Bronchial epithelial cell (primary cell): ENCODE results near the gene MYO19. TPM values are rescaled to one million over a fixed set of nuclear protein-coding genes. Genes with fewer than 3 reads are reported as not detected.

Experiments
- DNase-seq: peaks from one replicate; pipeline ENCODE4 v3.0.0-alpha.2; 2010; ENCODE audit warnings: low read depth
- FAIRE-seq: peaks from 2 replicates; lab custom pipeline; 2011; peaks lifted over from hg19 to GRCh38; lab: Jason Lieb, UNC
- H3K27me3 ChIP-seq: 2 replicates; pipeline ENCODE4 v1.5.1; 2011; ENCODE audit warnings: low read length; ENCODE audit not compliant: control insufficient read depth, insufficient read depth
- H3K36me3 ChIP-seq: 2 replicates; pipeline ENCODE4 v1.5.1; 2011; ENCODE audit warnings: low read length; ENCODE audit not compliant: control insufficient read depth, insufficient read depth
- H3K4me3 ChIP-seq: 2 replicates; pipeline ENCODE4 v1.5.1; 2011; ENCODE audit warnings: mild to moderate bottlenecking, low read depth, low read length, control low read depth
- CTCF ChIP-seq: IDR thresholded peaks from 2 replicates; pipeline ENCODE4 v1.5.1; 2011; ENCODE audit warnings: mild to moderate bottlenecking, moderate library complexity, low read length, control low read depth, inconsistent platforms; ENCODE audit not compliant: insufficient read depth, severe bottlenecking
- total RNA-seq: library from RNA; depleted of rRNA; stranded (reverse); fragments of >200 nt; gene quantifications from 2 replicates; pipeline ENCODE4 v1.2.1, GENCODE V29; 2014

The MYO19 gene
- total RNA-seq, 1 donor from 2014 or later = 73.5 TPM

- DNase-seq (no peak), FAIRE-seq (no peak)
- no peaks in the 10 kb centered on the region for H3K36me3 ChIP-seq
- no peak for TF ChIP-seq CTCF
- H3K4me3 ChIP-seq = no peak overlapping the region
- H3K27me3 ChIP-seq = no peaks in the 10 kb centered on the region
Measured at GRCh38 chr17:36540696-36541095, 6.0 kb upstream of the MYO19 start.

- Histone ChIP-seq H3K36me3 (peaks cover 5% of the 10 kb centered on the region), H3K4me3 (peak overlapping the region; percentile 57), H3K27me3 (no peaks in the 10 kb centered on the region)
- DNase-seq (no peak), FAIRE-seq (no peak)
- TF ChIP-seq CTCF = no peak
Measured at GRCh38 chr17:36535669-36536081, 1.0 kb upstream of the MYO19 start.

GRCh38 chr17:36533935-36534839 is 481 bp downstream of the MYO19 start:
- FAIRE-seq (no peak), DNase-seq (peak; percentile 96)
- Histone ChIP-seq H3K4me3 (peak overlapping the region; percentile 57), H3K27me3 (no peaks in the 10 kb centered on the region), H3K36me3 (peaks cover 5% of the 10 kb centered on the region)
- TF ChIP-seq CTCF = peak; percentile 67

GRCh38 chr17:36532435-36532975 is 2.2 kb downstream of the MYO19 start:
- FAIRE-seq (no peak), DNase-seq (peak; percentile 68)
- Histone ChIP-seq H3K27me3 (no peaks in the 10 kb centered on the region), H3K36me3 (peaks cover 10% of the 10 kb centered on the region), H3K4me3 (no peak overlapping the region)
- TF ChIP-seq CTCF = no peak

GRCh38 chr17:36529121-36529520 is 5.5 kb downstream of the MYO19 start:
- FAIRE-seq (no peak), DNase-seq (peak; percentile 81)
- TF ChIP-seq CTCF = no peak
- H3K4me3 ChIP-seq = no peak overlapping the region
- H3K27me3 ChIP-seq = no peaks in the 10 kb centered on the region
- peaks cover 26% of the 10 kb centered on the region for H3K36me3 ChIP-seq
